NK-92 (cell line): Measurements from ENCODE around the gene NRXN3.
"Not testable (repeated sequence)": the region's sequence is repeated elsewhere in the genome, so short reads cannot be mapped to it uniquely, and the experiment has no call there.

Source experiments
- DNase-seq: peaks from one replicate; lab custom pipeline; 2025; ENCODE audit not compliant: unreplicated experiment; lab: John Stamatoyannopoulos, UW

Gene NRXN3

DNA sequence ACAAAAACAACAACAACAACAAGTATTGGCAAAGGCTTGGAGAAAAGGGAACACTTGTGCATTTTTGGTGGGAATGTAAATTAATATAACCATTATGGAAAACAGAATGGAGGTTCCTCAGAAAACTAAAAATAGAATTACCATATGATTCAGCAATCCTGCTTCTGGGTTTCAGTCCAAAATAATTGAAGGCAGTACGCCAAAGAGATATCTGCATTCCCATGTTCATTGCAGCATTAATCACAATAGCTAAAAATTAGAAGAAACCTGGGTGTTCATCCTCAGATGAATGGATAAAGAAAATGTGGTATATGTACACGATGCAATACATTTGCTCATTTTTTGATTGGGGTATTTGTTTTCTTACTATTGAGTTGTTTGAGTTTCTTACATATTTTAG, 813.0 kb downstream of the NRXN3 start:
- DNase-seq, result no peak

GRCh38 chr14:78985668-78986381, 815.7 kb downstream of the NRXN3 start:
- DNase-seq, result no peak

DNA sequence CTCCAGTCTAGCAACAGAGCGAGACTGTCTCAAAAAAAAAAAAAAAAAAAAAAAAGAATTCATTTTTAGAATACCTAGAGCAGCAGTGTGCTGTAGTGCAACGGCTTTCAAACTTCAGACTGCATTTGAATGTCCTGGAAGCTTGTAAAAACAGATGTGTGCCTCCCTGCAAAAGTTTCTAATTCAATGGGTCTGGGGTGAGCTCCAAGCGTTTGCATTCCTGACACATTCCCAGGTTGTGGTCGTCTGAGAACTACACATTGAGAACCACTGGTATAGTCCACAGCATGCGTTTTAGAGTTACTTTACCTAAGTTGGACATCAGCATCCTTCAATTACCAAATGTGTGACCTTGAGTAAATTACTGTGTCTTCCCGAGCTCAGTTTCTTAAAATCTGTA, 816.8 kb downstream of the NRXN3 start:
- DNase-seq, result no peak

- DNase-seq, result no peak
Observed at GRCh38 chr14:78989221-78989620, 819.0 kb downstream of the NRXN3 start.

DNA sequence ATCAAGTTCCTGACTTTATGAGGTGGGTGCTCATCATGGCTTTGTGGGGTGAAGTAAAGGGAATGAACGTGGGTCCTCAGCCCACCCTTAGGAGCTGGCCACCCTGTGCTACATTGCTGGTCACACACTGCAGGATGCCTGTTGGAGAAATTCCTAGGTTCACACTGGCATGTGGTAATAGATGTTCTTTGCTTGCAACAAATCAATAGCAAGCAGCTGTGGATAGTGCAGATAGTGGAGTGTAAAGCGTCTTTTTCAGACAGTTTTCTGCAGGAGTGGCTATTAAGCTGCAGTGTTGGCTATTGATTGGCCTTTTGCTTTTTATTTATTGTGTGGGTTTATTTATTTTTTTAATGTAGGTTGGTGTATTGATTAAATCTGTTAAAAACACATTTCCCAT, 822.7 kb downstream of the NRXN3 start:
- no peak for DNase-seq

- DNase-seq, result no peak
Observed at GRCh38 chr14:78997811-78998210, 827.6 kb downstream of the NRXN3 start.

- DNase-seq, result no peak
Observed at GRCh38 chr14:79009286-79009685, 839.1 kb downstream of the NRXN3 start.

- DNase-seq, result no peak
Observed at GRCh38 chr14:79011091-79011919, 841.1 kb downstream of the NRXN3 start.

DNA sequence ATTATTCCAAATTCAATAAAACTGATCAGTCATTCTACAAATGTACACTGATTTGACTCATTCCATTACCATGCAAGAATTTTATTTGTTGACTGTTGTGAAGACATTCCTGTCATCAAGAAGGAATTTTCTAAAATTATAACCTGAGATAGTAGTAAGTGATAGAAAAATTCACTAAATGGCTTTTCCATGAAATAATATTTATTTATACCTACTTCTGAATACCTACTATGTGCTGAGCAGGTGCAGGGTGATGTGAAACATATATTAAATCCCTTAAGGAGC, 841.7 kb downstream of the NRXN3 start:
- DNase-seq, result no peak

- no peak for DNase-seq
Observed at GRCh38 chr14:79016828-79017505, 846.8 kb downstream of the NRXN3 start.

GRCh38 chr14:79017561-79017960, 847.4 kb downstream of the NRXN3 start:
- DNase-seq, result no peak

DNA sequence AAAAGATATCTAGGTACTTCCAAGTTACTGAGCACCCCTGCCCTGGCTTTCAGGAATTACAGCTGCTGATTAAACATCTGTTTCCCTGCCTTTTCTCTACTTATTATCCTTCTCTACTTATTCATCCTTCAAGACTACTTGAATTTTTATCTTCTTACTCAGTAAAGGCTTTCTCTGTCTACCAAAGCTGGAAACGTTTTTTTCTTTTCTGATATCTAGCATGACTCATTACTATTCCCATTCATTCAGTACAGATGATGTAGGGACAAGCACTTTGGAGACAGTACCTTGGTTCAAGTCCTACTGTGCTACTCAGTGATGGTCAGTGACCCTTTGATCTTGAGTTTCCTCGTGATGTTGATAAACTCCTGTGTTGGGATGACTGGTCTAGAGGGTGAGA, 848.7 kb downstream of the NRXN3 start:
- DNase-seq, result no peak

- not testable (repeated sequence) for DNase-seq
Observed at GRCh38 chr14:79019898-79020297, 849.7 kb downstream of the NRXN3 start.

DNA sequence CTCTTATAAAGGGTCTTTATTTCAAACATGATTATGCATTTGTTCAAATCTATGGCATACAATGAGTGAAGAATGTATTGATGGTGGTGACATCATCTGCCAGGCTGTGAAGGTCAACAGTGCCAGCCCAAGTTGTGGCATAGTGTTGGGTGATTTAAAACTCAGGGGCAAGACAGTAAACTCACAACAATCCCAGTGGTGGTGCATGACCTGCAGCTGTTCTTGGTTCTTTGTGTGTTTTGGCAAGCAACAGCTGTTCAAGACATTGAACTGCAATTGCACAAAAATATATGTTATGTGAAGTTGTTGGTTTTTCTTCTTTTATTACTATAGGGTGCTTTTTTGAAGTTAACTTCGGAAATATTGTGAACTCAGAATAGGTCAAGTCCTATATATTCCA, 851.6 kb downstream of the NRXN3 start:
- no peak for DNase-seq

DNA sequence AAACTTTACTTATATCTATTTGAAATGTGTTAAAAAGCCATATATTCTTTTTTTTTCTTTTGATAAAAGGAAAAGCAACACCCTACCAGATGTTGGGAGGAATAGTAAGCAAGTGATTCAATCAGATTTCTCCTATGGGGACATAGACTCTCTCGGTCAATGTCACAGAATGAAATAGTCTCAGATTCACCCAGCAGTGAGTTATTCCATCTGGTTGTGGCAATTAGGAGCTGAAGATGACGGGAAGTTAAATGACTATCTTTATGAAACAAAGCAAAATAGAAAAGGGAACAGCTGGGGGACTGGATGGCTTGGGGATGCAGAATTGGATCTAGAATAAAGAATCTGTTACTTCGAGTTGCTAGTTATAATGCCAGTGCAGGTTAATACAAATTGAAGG, 857.0 kb downstream of the NRXN3 start:
- DNase-seq, result no peak

- DNase-seq, result no peak
Observed at GRCh38 chr14:79028281-79028680, 858.1 kb downstream of the NRXN3 start.

GRCh38 chr14:79036441-79036840, 866.3 kb downstream of the NRXN3 start:
- DNase-seq, result no peak

DNA sequence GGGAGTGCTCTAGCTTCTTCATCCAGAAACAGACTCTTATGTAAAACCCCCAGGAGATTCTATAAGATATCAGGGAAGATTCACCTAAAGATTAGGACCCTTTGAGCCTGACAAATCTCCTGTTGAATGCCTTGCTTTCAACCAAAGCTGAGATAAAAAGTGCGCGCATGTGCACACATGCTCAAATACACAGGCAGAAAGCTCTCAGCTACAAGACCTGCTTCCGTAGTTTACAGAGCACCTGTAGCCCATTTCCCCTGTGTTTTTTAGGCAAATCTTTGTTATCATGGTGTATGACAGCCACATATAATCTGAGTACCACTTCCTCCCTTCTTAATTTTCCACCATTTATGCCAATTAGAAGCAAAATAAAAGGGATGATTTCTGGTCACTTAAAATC, 866.9 kb downstream of the NRXN3 start:
- DNase-seq, result no peak

- DNase-seq, result no peak
Observed at GRCh38 chr14:79037593-79037992, 867.4 kb downstream of the NRXN3 start.

- no peak for DNase-seq
Observed at GRCh38 chr14:79040790-79041189, 870.6 kb downstream of the NRXN3 start.

- DNase-seq, result no peak
Observed at GRCh38 chr14:79043194-79043889, 873.2 kb downstream of the NRXN3 start.
